ENCODE data around the gene KDM1B. TPM values are rescaled to one million over a fixed set of nuclear protein-coding genes. Genes with fewer than 3 reads are reported as not detected.

The KDM1B gene
- total RNA-seq, 1 experiment from 2014 or later = 25.0 TPM

GRCh38 chr6:18110162-18110561, 45.1 kb upstream of the KDM1B start:
- H3K27me3 ChIP-seq (ENCODE audit: low read length) = no peaks in the 10 kb centered on the region
- no peaks in the 10 kb centered on the region for H4K20me1 ChIP-seq (ENCODE audit: low read length)
- no peaks in the 10 kb centered on the region; the same call in 1 of the 2 replicates for H3K4me1 ChIP-seq (ENCODE audit: insufficient read depth, low read length)
- BruUV-seq (replicated peaks) = no TSS peak
- ChIA-PET POLR2A (ENCODE audit: unreplicated experiment) (interaction anchor here (0.7 kb wide), 1 partner anchor 53 kb away, joined by 4 read pairs; no protein-coding TSS in a partner anchor), CTCF (no interaction called here)
- no peak for TF ChIP-seq EZH2 (IDR thresholded peaks at IDR 0.05; ENCODE audit: low read length, unreplicated experiment)
- TF ChIP-seq, protein P1, sequence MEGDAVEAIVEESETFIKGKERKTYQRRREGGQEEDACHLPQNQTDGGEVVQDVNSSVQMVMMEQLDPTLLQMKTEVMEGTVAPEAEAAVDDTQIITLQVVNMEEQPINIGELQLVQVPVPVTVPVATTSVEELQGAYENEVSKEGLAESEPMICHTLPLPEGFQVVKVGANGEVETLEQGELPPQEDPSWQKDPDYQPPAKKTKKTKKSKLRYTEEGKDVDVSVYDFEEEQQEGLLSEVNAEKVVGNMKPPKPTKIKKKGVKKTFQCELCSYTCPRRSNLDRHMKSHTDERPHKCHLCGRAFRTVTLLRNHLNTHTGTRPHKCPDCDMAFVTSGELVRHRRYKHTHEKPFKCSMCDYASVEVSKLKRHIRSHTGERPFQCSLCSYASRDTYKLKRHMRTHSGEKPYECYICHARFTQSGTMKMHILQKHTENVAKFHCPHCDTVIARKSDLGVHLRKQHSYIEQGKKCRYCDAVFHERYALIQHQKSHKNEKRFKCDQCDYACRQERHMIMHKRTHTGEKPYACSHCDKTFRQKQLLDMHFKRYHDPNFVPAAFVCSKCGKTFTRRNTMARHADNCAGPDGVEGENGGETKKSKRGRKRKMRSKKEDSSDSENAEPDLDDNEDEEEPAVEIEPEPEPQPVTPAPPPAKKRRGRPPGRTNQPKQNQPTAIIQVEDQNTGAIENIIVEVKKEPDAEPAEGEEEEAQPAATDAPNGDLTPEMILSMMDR (conservative IDR thresholded peaks at IDR 0.05; ENCODE audit: low read depth, low read length) = no peak
- no peak for TF ChIP-seq EZH2phosphoT487 (IDR thresholded peaks at IDR 0.05; ENCODE audit: borderline replicate concordance, low read length)
- no peaks in the 10 kb centered on the region for H3K36me3 ChIP-seq (ENCODE audit: low read depth, low read length)
- H3F3A ChIP-seq (ENCODE audit: low read length, unreplicated experiment) = no peaks in the 10 kb centered on the region
- H3K9me3 ChIP-seq (ENCODE audit: low read length) = no peaks in the 10 kb centered on the region
- no peak overlapping the region for H3K4me2 ChIP-seq (ENCODE audit: low read length)
- no peak overlapping the region for H2AFZ ChIP-seq (ENCODE audit: low read length)
- ATAC-seq (no peak), DNase-seq (no peak)
- H3K79me2 ChIP-seq (ENCODE audit: low read length) = no peaks in the 10 kb centered on the region
- intact Hi-C loops (cut with micrococcal nuclease) = no loop called here
- no peaks in the 10 kb centered on the region for H3K9me2 ChIP-seq (replicated peaks; ENCODE audit: low read length)
- no peak overlapping the region for H3K9ac ChIP-seq (ENCODE audit: low read length)
- no peak overlapping the region for H3K27ac ChIP-seq (ENCODE audit: low read length)
- no peak overlapping the region for H3K4me3 ChIP-seq (ENCODE audit: low read length)

DNA sequence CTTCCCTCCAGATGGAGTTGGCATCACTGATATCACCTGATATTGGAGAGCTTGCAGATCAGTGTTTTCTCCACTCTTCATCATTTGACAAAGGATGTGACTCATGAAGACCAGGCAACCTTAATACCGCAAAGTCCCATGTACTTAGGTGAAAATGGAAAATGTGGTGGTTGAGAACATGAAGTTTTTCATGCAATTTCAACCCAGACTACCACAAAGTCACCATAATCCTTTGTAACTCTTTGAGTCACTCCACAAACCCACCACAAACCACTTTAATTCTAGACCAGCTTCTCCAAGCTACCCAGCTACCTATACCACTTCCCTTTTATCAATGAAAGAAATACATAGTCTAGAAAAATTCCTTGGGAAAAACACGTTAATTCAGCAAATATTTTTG, 39.9 kb upstream of the KDM1B start:
- TF ChIP-seq EZH2 (IDR thresholded peaks at IDR 0.05; ENCODE audit: low read length, unreplicated experiment) = no peak
- no peak for TF ChIP-seq EZH2phosphoT487 (IDR thresholded peaks at IDR 0.05; ENCODE audit: borderline replicate concordance, low read length)
- TF ChIP-seq, protein P1 (conservative IDR thresholded peaks at IDR 0.05; ENCODE audit: low read depth, low read length) = no peak
- no peaks in the 10 kb centered on the region; the same call in 1 of the 2 replicates for H3K4me1 ChIP-seq (ENCODE audit: insufficient read depth, low read length)
- no peaks in the 10 kb centered on the region for H3K9me3 ChIP-seq (ENCODE audit: low read length)
- H2AFZ ChIP-seq (ENCODE audit: low read length) = no peak overlapping the region
- H3K79me2 ChIP-seq (ENCODE audit: low read length) = no peaks in the 10 kb centered on the region
- peak; percentile 38; the same call in 1 of the 2 replicates for ATAC-seq
- no peaks in the 10 kb centered on the region for H3K36me3 ChIP-seq (ENCODE audit: low read depth, low read length)
- POLR2A ChIA-PET (ENCODE audit: unreplicated experiment) = no interaction called here
- H3K27ac ChIP-seq (ENCODE audit: low read length) = no peak overlapping the region
- CTCF ChIA-PET = no interaction called here
- DNase-seq = peak; percentile 50
- H3K9me2 ChIP-seq (replicated peaks; ENCODE audit: low read length) = no peaks in the 10 kb centered on the region
- H3K4me3 ChIP-seq (ENCODE audit: low read length) = no peak overlapping the region
- intact Hi-C loops (cut with micrococcal nuclease) = no loop called here
- no peak overlapping the region for H3K9ac ChIP-seq (ENCODE audit: low read length)
- H3K27me3 ChIP-seq (ENCODE audit: low read length) = no peaks in the 10 kb centered on the region
- H4K20me1 ChIP-seq (ENCODE audit: low read length) = no peaks in the 10 kb centered on the region
- BruUV-seq (replicated peaks) = no TSS peak
- H3F3A ChIP-seq (ENCODE audit: low read length, unreplicated experiment) = no peaks in the 10 kb centered on the region
- no peak overlapping the region for H3K4me2 ChIP-seq (ENCODE audit: low read length)

- H3K9me2 ChIP-seq (replicated peaks; ENCODE audit: low read length) = no peaks in the 10 kb centered on the region
- peaks cover 3% of the 10 kb centered on the region for H3K4me1 ChIP-seq (ENCODE audit: insufficient read depth, low read length)
- intact Hi-C loops (cut with micrococcal nuclease) = no loop called here
- H3K27me3 ChIP-seq (ENCODE audit: low read length) = no peaks in the 10 kb centered on the region
- no peaks in the 10 kb centered on the region for H3K36me3 ChIP-seq (ENCODE audit: low read depth, low read length)
- H3F3A ChIP-seq (ENCODE audit: low read length, unreplicated experiment) = no peaks in the 10 kb centered on the region
- H3K9me3 ChIP-seq (ENCODE audit: low read length) = no peaks in the 10 kb centered on the region
- no peak for DNase-seq
- no peaks in the 10 kb centered on the region for H4K20me1 ChIP-seq (ENCODE audit: low read length)
- ChIA-PET POLR2A (ENCODE audit: unreplicated experiment) (no interaction called here), CTCF (no interaction called here)
- TF ChIP-seq, protein P1 (conservative IDR thresholded peaks at IDR 0.05; ENCODE audit: low read depth, low read length) = no peak
- no peak for TF ChIP-seq EZH2phosphoT487 (IDR thresholded peaks at IDR 0.05; ENCODE audit: borderline replicate concordance, low read length)
- no peak for TF ChIP-seq EZH2 (IDR thresholded peaks at IDR 0.05; ENCODE audit: low read length, unreplicated experiment)
- ATAC-seq = no peak
- no TSS peak for BruUV-seq (replicated peaks)
- H3K79me2 ChIP-seq (ENCODE audit: low read length) = peaks cover 10% of the 10 kb centered on the region
- H2AFZ ChIP-seq (ENCODE audit: low read length) = no peak overlapping the region
- no peak overlapping the region for H3K9ac ChIP-seq (ENCODE audit: low read length)
- no peak overlapping the region for H3K27ac ChIP-seq (ENCODE audit: low read length)
- no peak overlapping the region for H3K4me3 ChIP-seq (ENCODE audit: low read length)
- H3K4me2 ChIP-seq (ENCODE audit: low read length) = no peak overlapping the region
Measured at GRCh38 chr6:18117136-18117535, 38.1 kb upstream of the KDM1B start.
